ENCODE data around the gene PTPRT.

- TF ChIP-seq, protein P1, sequence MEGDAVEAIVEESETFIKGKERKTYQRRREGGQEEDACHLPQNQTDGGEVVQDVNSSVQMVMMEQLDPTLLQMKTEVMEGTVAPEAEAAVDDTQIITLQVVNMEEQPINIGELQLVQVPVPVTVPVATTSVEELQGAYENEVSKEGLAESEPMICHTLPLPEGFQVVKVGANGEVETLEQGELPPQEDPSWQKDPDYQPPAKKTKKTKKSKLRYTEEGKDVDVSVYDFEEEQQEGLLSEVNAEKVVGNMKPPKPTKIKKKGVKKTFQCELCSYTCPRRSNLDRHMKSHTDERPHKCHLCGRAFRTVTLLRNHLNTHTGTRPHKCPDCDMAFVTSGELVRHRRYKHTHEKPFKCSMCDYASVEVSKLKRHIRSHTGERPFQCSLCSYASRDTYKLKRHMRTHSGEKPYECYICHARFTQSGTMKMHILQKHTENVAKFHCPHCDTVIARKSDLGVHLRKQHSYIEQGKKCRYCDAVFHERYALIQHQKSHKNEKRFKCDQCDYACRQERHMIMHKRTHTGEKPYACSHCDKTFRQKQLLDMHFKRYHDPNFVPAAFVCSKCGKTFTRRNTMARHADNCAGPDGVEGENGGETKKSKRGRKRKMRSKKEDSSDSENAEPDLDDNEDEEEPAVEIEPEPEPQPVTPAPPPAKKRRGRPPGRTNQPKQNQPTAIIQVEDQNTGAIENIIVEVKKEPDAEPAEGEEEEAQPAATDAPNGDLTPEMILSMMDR (IDR thresholded peaks at IDR 0.05; ENCODE audit: borderline replicate concordance, extremely low read depth, low read length, poor library complexity, severe bottlenecking) = no peak
- TF ChIP-seq EZH2 (IDR thresholded peaks at IDR 0.05; ENCODE audit: borderline replicate concordance, low read depth, low read length, severe bottlenecking) = no peak
Measured at GRCh38 chr20:42701948-42702347, 487.8 kb downstream of the PTPRT start.
